BJ (cell line): ENCODE data around the gene ATRNL1. TPM values are rescaled to one million over a fixed set of nuclear protein-coding genes. Genes with fewer than 3 reads are reported as not detected.

Experiments used
- CTCF ChIA-PET: fragments of 350-600 bp; formaldehyde crosslinking; extraction: SDS; loops from one replicate; lab custom pipeline; 2021; ENCODE audit warnings: antibody characterized with exemption, inconsistent platforms; lab: Yijun Ruan, JAX
- POLR2A ChIA-PET: fragments of 300-600 bp; sonication (Branson Sonifier 250); formaldehyde crosslinking; extraction: SDS; loops from one replicate; lab custom pipeline; 2021; ENCODE audit warnings: antibody characterized with exemption; lab: Charles Lee
- DNase-seq: peaks from one replicate; pipeline ENCODE4 v3.0.0-alpha.2; 2011; ENCODE audit warnings: low read depth
- H3K27me3 ChIP-seq: 2 replicates; pipeline ENCODE4 v1.6.0; 2011; ENCODE audit warnings: low read length; ENCODE audit not compliant: control insufficient read depth, insufficient read depth
- H3K36me3 ChIP-seq: 2 replicates; pipeline ENCODE4 v1.5.1; 2011; ENCODE audit warnings: low read length; ENCODE audit not compliant: control insufficient read depth, insufficient read depth
- H3K4me3 ChIP-seq: 2 replicates; pipeline ENCODE4 v1.5.1; 2011; ENCODE audit warnings: low read depth, mild to moderate bottlenecking, control low read depth, low read length
- CTCF ChIP-seq: IDR thresholded peaks from 2 replicates; pipeline ENCODE4 v1.5.1; 2011; ENCODE audit warnings: low read depth, mild to moderate bottlenecking, control low read depth, inconsistent platforms, low read length, moderate library complexity; ENCODE audit not compliant: insufficient read depth
- polyA plus RNA-seq: library from polyadenylated mRNA; depleted of rRNA; stranded (reverse); fragments of >200 nt; gene quantifications from 2 replicates; pipeline ENCODE4 v1.2.3, GENCODE V29; 2011

Gene ATRNL1
- polyA plus RNA-seq, 1 experiment, result not detected

DNA sequence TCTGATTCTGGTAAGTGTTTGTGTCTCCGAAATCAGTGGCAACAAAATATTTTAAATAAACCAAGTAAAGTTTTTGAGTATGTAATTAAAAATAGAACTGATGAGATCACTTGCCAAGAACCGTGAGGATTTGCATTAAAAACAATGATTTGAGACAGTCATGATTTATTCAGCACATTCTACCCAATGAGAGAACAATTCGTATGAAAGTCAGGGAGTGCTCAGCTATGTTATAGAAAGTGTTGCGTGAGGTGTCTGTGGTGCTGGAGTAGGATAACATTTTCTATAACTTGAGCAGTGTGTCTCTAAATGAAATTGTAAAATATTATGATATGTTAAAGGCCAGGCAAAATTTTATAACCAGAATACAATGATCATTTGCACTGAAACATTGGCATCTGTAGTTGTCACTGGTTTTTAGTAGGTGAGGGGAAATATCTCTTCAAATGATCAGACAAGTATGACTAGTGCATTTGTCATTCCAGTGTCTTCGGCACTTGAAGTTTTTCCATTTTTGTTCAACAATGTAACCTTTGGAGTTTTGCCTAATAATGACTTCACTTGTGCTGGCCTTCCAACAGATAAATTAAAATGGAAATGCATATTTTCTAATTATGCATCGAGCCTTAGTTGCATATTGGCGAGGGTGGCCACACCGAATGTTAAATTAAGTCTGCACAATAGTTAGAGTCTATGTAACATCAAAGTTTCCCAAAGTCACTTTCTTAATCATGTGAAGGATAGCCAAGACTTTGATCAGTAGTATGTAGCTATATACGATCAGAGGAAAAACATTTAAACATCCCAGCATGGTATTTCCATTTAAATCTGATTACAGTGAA lies 844.0 kb downstream of the ATRNL1 start:
- no peak for TF ChIP-seq CTCF
- no peak for DNase-seq
- no peaks in the 10 kb centered on the region for H3K36me3 ChIP-seq
- no peaks in the 10 kb centered on the region for H3K27me3 ChIP-seq
- no peak overlapping the region for H3K4me3 ChIP-seq
- POLR2A ChIA-PET, result interaction anchor here (0.6 to 1.0 kb wide), 2 partner anchors 9 to 91 kb away, joined by 3 read pairs; no protein-coding TSS in a partner anchor
- CTCF ChIA-PET, result interaction anchor here (0.6 to 2.1 kb wide), 2 partner anchors 30 to 350 kb away, joined by 3 to 5 read pairs; no protein-coding TSS in a partner anchor

- Histone ChIP-seq H3K4me3 (no peak overlapping the region), H3K27me3 (no peaks in the 10 kb centered on the region), H3K36me3 (no peaks in the 10 kb centered on the region)
- ChIA-PET POLR2A (interaction anchor here (0.6 to 1.0 kb wide), 2 partner anchors 9 to 92 kb away, joined by 3 read pairs; no protein-coding TSS in a partner anchor), CTCF (interaction anchor here (0.6 to 2.1 kb wide), 2 partner anchors 29 to 350 kb away, joined by 3 to 5 read pairs; no protein-coding TSS in a partner anchor)
- DNase-seq, result no peak
- TF ChIP-seq CTCF, result no peak
These were observed 844.5 kb downstream of the ATRNL1 start for GRCh38 chr10:115937768-115938056.

- TF ChIP-seq CTCF, result no peak
- ChIA-PET POLR2A (no interaction called here), CTCF (interaction anchor here (0.6 to 1.6 kb wide), 3 partner anchors 9 to 349 kb away, joined by 3 to 5 read pairs (median 3); no protein-coding TSS in a partner anchor)
- H3K27me3 ChIP-seq, result no peaks in the 10 kb centered on the region
- no peak for DNase-seq
- H3K36me3 ChIP-seq, result no peaks in the 10 kb centered on the region
- H3K4me3 ChIP-seq, result no peak overlapping the region
These were observed 846.1 kb downstream of the ATRNL1 start for GRCh38 chr10:115939101-115939854.

DNA sequence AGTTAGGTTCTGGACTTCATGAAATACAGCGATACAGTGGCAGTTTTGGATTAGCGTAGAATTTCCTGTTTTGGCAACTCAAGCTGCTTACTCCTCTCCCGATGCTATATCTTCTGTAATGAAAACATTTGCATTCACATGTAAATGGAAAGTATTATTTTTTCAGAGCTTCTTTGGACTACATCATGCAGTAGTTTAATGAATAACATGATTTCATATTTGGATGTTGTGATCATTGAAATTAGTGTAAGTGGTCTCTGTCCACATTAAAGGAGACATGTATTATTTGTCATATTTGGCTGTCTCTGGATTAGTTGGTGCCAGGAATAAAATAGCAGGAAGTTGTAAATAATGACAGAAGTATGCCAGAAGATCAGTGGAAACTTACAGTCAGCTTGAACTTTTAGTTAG lies 848.2 kb downstream of the ATRNL1 start:
- ChIA-PET POLR2A (interaction anchor here (0.6 kb wide), 1 partner anchor 1174 kb away, joined by 6 read pairs; no protein-coding TSS in a partner anchor), CTCF (interaction anchor here (1.3 kb wide), 1 partner anchor 331 kb away, joined by 3 read pairs; no protein-coding TSS in a partner anchor)
- no peak overlapping the region for H3K4me3 ChIP-seq
- no peak for DNase-seq
- H3K36me3 ChIP-seq, result no peaks in the 10 kb centered on the region
- TF ChIP-seq CTCF, result no peak
- H3K27me3 ChIP-seq, result no peaks in the 10 kb centered on the region

DNA sequence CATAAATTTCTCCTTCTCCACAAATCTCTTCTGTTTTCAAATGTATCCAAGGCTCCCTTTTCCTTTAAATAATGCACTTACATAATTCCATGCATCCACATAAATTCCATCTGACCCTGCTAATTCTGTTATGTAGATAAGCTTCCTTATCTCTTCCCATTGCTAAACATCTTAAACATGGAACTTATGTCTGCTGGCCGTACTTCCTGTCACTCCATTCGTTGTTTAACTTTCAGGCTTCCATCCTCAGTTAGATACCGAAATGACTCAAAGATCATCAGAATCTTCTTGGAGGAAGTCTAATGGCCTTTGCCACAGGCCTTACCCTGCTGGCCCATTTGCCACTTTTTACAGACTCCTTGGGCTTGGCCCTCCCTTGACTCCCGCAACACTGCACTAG lies 848.9 kb downstream of the ATRNL1 start:
- POLR2A ChIA-PET, result no interaction called here
- Histone ChIP-seq H3K36me3 (no peaks in the 10 kb centered on the region), H3K27me3 (no peaks in the 10 kb centered on the region), H3K4me3 (no peak overlapping the region)
- DNase-seq, result no peak
- CTCF ChIA-PET, result interaction anchor here (1.3 kb wide), 1 partner anchor 26 kb away, joined by 3 read pairs; no protein-coding TSS in a partner anchor
- TF ChIP-seq CTCF, result no peak
